Epidermal melanocyte (primary cell): Measurements from ENCODE around the gene SLC6A16.
"Not testable (repeated sequence)": the region's sequence is repeated elsewhere in the genome, so short reads cannot be mapped to it uniquely, and the experiment has no call there.

Experiments
- DNase-seq: peaks from one replicate; pipeline ENCODE4 v3.0.0; 2011; ENCODE audit warnings: low spot score; ENCODE audit not compliant: insufficient read length

Gene SLC6A16

DNA sequence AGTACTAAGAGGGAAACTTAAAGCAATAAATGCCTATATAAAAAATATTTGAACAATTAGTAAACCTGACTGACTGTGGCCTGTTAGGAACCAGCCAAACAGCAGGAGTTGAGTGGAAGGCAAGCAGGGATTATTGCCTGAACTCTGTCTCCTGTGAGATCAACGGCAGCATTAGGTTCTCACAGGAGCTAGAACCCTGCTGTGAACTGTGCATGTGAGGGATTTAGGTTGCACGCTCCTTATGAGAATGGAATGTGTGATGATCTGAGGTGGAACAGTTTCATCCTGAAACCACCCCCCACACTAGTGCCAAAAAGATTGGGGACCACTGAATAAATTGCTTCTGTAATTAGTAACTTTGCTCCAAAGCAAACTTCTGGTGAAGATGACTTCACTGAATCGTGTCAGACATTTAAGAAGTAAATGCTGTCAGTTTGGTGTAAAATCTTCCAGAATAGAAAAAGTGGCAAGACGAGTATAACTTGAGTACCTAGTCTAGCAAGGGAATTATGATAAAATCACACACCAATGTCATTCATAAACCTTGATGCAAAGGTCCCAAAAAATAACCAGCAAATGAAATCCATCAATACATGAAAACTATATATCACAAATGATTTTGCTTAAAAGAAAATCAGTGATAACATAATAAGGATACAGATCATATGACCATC, 53.8 kb downstream of the SLC6A16 start:
- DNase-seq, result no peak

DNA sequence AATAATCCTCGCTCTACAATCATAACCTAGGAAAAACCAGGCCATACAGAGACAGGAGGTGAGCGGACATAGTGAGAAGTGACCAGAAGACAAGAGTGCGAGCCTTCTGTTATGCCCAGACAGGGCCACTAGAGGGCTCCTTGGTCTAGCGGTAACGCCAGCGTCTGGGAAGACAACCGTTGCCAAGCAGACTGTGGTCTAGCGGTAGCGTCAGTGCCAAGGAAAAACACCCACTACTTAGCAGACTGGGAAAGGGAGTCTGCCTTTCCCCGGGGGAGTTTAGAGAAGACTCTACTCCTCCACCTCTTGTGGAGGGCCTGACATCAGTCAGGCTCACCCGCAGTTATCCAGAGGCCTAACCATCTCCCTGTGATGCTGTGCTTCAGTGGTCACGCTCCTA, 58.6 kb downstream of the SLC6A16 start:
- DNase-seq, result not testable (repeated sequence)

DNA sequence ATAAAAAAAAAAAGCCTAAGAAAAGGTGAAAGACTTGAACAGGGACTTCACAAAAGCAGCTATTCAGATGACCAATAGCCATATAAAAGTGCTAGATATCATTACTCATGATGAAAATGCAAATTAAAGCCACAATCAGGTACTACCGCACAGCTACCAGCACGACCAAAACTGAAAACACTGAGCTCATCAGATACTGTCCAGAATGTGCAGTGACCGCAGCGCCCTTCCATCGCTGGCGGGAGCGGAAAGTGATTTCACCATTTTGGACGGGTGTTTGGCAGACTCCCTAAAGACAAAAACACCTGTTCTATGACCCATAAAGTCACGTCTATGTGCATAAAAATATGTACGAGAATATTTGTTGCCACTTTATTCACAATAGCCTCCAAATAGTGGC, 60.7 kb downstream of the SLC6A16 start:
- no peak for DNase-seq

DNA sequence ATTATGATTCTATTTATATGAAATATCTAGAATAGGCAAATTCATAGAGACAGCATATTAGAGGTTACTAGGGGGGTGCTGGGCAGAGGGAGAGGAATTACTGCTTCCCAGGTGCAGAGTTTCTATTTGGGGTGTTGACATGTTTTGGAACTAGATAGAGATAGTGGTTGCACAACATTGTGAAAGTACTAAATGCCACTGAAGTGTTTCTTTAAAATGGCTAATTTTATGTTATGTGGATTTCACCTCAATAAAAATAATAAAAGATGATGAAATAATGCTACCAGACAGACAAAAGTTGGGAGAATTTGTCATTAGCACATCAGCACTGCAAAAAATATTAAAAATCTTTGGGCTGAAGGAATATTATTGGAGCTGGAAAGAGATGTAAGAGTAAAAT, 63.4 kb downstream of the SLC6A16 start:
- DNase-seq, result no peak

DNA sequence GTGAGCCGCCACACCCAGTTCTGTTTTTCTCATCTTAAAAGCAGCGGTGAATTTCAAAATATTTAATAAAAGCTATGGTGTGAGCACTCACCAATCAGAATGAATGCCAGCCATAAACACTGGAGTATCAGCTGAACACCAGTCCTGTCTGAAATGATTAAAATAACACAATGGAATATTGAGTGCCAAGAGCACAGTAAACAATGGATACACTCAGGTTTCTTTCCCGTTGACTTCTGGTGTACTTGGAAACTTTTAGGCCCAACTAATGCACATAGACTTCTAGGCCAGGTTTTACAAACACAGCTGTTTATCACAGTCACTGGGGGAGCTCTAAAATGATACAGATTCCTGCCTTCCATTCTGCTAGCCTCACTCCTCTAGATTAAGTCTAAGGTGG, 68.3 kb downstream of the SLC6A16 start:
- DNase-seq, result no peak

DNA sequence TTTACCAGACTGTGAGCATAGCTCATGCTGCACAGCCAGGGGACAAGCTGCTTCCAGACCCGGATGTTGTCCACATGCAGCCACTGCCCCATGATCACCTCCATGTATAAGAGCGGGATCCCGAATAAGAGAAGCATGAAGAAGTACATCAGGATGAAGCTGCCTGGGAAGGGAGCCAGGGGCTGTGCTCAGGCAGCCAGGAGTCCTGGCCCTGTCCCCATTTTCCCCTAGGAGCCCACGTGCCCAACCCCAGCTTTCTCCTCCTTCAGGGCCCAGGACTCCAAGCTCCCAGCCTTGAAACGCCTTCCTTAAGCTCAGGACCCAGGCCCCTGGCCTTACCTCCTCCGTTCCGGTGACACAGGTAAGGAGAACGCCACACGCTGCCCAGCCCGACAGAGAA, 69.3 kb downstream of the SLC6A16 start:
- no peak for DNase-seq

DNA sequence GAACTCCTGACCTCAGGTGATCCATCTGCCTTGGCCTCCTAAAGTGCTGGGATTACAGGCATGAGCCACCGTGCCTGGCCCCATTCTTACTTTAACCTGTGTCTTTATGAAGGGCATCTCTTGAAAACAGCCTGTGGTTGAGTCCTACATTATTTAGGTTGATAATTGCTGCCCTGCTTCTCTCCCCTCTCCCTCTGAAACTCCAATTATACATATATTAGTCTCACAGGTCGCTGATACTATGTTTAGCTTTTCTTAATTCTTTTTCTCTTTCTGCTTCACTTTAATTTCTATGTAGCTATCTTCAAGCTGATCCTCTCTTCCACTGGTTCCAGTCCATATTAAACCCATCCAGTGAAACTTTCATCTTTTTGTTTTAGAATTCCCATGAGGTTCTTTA, 75.1 kb downstream of the SLC6A16 start:
- no peak for DNase-seq

DNA sequence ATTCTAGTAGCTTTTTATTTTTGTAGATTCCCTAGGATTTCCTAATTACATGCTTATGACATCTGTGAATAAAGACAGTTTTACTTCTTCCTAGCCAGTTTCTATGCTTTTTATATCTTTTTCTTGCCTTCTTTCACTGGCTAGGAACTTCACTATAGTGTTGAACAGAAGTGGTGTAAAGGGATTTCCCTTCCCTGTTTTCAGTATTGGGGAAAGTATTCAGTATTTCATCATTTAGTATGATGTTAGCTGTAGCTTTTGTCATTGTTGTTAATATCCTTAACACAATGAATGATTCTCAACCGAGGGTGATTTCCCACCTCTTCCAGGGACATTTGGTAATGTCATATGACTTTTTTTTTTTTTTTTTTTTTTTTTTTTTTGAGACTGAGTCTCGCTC, 77.3 kb downstream of the SLC6A16 start:
- DNase-seq, result no peak

DNA sequence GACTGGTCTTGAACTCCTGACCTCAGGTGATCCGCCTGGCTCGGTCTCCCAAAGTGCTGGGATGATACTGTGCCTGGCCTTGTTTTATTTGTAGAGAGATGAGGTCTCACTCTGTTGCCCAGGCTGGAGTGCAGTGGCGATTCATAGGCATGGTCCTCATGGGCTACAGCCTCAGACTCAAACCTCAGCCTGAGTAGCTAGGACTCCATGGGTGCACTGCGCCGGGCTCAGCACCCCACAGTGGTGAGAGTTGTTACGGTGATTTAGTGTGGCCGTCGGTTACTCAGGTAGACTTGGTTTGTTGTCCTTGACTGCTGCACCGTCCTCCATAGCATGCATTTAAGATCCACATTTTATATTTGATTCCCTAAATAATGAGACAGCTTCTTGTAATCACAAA, 80.7 kb downstream of the SLC6A16 start:
- DNase-seq, result no peak

DNA sequence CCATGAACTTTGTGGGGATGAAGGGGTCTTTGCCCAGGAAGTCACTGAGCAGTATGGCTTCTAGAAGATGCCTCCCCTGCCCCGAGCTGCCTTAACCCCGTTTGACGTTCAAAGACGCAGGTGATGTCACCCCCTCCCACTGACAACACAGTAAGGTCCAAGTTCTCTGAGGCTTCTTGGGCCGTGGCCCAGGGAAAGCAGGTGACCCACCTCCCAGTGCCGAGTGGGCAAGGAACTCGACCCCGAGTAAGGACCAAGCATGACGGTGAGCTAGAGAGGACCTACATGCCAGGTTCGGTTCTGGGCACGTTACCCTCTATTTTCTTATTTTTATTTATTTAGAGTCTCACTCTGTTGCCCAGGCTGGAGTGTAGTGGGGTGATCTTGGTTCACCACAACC, 81.3 kb downstream of the SLC6A16 start:
- no peak for DNase-seq

DNA sequence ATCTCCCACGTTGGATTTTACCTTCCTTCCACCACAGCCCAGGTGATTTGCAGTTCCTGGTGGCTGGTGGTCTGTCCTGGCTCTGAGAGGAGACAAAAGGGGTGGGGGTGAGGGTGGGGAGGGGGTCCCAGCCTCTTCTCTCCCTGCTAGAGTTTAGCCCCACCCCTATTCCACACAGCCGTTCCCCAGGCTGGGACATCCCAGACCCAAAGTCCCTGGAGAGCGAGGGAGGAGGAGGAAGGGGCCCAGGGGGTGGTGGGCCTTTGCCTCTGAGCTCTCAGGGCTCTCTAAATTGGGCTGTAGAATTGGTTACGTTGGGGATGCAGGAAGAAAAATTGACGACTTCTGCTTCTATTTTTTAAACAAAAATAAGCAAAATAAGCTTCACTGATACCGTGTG, 81.9 kb downstream of the SLC6A16 start:
- no peak for DNase-seq

DNA sequence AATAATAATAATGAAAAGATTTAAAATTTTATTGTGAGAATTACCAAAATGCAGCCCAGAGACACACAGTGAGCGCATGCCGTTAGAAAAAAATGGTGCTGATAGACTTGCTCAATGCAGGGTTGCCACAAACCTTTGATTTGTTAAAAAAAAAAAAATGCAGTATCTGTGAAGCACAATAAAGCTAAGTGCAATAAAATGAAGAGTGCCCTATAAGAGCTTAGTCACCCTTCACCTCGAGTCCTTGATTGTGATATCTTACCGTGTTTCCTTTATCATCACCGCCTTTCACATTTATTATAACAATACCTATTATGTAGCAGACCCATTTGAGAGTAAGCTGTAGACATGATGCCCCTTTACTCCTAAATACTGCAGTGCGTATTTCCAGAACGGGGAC, 83.2 kb downstream of the SLC6A16 start:
- DNase-seq, result no peak
